K562 (cell line): ENCODE measurements around the gene UBL7.

Experiments
- NFYB ChIP-seq: IDR thresholded peaks from 2 replicates; pipeline ENCODE4 v1.6.1; 2011; ENCODE audit warnings: mild to moderate bottlenecking, moderate library complexity; ENCODE audit not compliant: insufficient read length; ENCODE audit errors: extremely low read depth
- POLR2A ChIP-seq: fragments of 450-650 bp; conservative IDR thresholded peaks from 2 replicates; pipeline ENCODE4 v1.6.1; 2016
- POLR2AphosphoS5 ChIP-seq: IDR thresholded peaks from 2 replicates; pipeline ENCODE4 v1.6.1; 2011; ENCODE audit warnings: mild to moderate bottlenecking, low read depth, low read length, moderate library complexity; ENCODE audit not compliant: control insufficient read depth, insufficient read depth
- ZFX ChIP-seq: sonication (generic); formaldehyde crosslinking; IDR thresholded peaks from 2 replicates; pipeline ENCODE4 v1.8.0; 2022; ENCODE audit warnings: mild to moderate bottlenecking, missing genetic modification reagents, moderate library complexity
- TF ChIP-seq, protein P1 (sequence below): fragments of 450-650 bp; formaldehyde crosslinking; IDR thresholded peaks from 2 replicates; pipeline ENCODE4 v1.4.0; 2022; ENCODE audit warnings: mild to moderate bottlenecking, moderate library complexity
- TF ChIP-seq, protein P2 (sequence below): sonication (generic); formaldehyde crosslinking; IDR thresholded peaks from 2 replicates; pipeline ENCODE4 v1.5.0; 2020; ENCODE audit warnings: missing genetic modification reagents

DNA sequence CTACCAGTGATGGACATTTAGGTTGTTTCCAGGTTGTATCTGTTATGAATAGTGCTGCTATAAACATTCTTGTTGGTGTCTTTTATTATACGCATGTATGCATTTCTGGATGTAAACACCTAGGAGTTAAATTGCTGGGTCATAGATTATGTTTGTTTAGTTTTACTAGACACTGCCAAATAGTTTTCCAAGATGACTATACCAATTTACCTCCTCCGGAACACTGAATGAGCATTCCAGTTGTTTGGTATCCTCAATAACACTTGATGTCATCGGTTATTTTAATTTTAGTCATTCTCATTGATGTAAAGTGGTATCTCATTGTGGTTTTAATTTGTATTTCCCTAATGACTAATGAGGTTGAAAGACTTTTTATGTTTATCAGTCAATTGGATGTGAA is 43.5 kb upstream of the UBL7 start:
- no peak for TF ChIP-seq POLR2AphosphoS5
- no peak for TF ChIP-seq POLR2A
- no peak for TF ChIP-seq NFYB
- TF ChIP-seq ZFX (CRISPR knock-in tag) = no peak
- TF ChIP-seq, protein P1, sequence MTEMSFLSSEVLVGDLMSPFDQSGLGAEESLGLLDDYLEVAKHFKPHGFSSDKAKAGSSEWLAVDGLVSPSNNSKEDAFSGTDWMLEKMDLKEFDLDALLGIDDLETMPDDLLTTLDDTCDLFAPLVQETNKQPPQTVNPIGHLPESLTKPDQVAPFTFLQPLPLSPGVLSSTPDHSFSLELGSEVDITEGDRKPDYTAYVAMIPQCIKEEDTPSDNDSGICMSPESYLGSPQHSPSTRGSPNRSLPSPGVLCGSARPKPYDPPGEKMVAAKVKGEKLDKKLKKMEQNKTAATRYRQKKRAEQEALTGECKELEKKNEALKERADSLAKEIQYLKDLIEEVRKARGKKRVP = no peak
- TF ChIP-seq, protein P2, sequence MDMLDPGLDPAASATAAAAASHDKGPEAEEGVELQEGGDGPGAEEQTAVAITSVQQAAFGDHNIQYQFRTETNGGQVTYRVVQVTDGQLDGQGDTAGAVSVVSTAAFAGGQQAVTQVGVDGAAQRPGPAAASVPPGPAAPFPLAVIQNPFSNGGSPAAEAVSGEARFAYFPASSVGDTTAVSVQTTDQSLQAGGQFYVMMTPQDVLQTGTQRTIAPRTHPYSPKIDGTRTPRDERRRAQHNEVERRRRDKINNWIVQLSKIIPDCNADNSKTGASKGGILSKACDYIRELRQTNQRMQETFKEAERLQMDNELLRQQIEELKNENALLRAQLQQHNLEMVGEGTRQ = no peak
